ENCODE data around the gene PLEKHA7. TPM values are rescaled to one million over a fixed set of nuclear protein-coding genes. Genes with fewer than 3 reads are reported as not detected.

The PLEKHA7 gene
- total RNA-seq, 4 donors from 2014 or later, result 0.72 to 3.6 (median 2.2) TPM

GRCh38 chr11:16883174-16883573, 131.0 kb downstream of the PLEKHA7 start:
- peaks cover 14 to 16% of the 10 kb centered on the region in 2 donors for H3K4me1 ChIP-seq
- intact Hi-C loops (cut with DNase I; ENCODE audit: low total_unique reads) (no loop called here), in situ Hi-C loops (cut with MboI; ENCODE audit: low sequenced_read_pairs in 4 of 4) (loop anchor here in 1 of 4 donors (5.0 kb wide), 1 partner anchor 61 kb away; no protein-coding TSS in a partner anchor)
- TF ChIP-seq POLR2A (IDR thresholded peaks at IDR 0.05) (no peak), CTCF (IDR thresholded peaks at IDR 0.05 in 4 of 5, conservative IDR thresholded peaks at IDR 0.05 in 1 of 5) (peak in 3 of 5 experiments; percentile 22 to 39 (median 38))
- no peaks in the 10 kb centered on the region for H3K9me3 ChIP-seq
- H3K27ac ChIP-seq, result no peak overlapping the region
- H3K36me3 ChIP-seq, result no peaks in the 10 kb centered on the region
- ATAC-seq (peak in 1 of 2 donors; percentile 45), DNase-seq (peak; percentile 16 to 20)
- no peak overlapping the region for H3K4me3 ChIP-seq
- no peaks in the 10 kb centered on the region for H3K27me3 ChIP-seq

DNA sequence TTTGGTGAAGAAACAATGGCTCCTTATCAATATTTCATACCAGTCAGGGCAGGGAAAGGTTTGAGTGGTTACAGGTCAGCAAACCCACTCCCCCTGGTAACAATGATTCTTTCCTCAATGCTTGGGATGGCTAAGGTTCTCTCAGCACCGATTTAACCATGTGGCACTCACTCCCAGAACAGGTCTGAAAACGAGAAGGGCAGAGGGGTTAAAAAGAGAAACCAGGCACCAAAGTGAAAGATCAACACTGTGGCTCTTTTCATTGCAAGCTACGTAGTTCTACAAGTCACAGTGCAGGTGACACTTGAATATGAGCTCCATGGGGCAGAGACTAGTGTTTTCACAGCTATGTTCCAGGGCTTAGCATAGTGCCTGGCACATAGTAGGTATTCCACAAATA, 132.4 kb downstream of the PLEKHA7 start:
- in situ Hi-C loops (cut with MboI; ENCODE audit: low sequenced_read_pairs in 4 of 4) (loop anchor here in 1 of 4 donors (5.0 kb wide), 1 partner anchor 59 kb away; no protein-coding TSS in a partner anchor), intact Hi-C loops (cut with DNase I; ENCODE audit: low total_unique reads) (loop anchor here (1.0 to 2.0 kb wide), 2 partner anchors 61 to 97 kb away; no protein-coding TSS in a partner anchor)
- no peaks in the 10 kb centered on the region for H3K36me3 ChIP-seq
- no peaks in the 10 kb centered on the region for H3K9me3 ChIP-seq
- ATAC-seq (no peak), DNase-seq (no peak)
- H3K27me3 ChIP-seq, result no peaks in the 10 kb centered on the region
- TF ChIP-seq POLR2A (IDR thresholded peaks at IDR 0.05) (no peak), CTCF (IDR thresholded peaks at IDR 0.05 in 4 of 5, conservative IDR thresholded peaks at IDR 0.05 in 1 of 5) (no peak)
- no peak overlapping the region for H3K27ac ChIP-seq
- H3K4me3 ChIP-seq, result no peak overlapping the region
- H3K4me1 ChIP-seq, result peaks cover 14 to 16% of the 10 kb centered on the region in 2 donors

DNA sequence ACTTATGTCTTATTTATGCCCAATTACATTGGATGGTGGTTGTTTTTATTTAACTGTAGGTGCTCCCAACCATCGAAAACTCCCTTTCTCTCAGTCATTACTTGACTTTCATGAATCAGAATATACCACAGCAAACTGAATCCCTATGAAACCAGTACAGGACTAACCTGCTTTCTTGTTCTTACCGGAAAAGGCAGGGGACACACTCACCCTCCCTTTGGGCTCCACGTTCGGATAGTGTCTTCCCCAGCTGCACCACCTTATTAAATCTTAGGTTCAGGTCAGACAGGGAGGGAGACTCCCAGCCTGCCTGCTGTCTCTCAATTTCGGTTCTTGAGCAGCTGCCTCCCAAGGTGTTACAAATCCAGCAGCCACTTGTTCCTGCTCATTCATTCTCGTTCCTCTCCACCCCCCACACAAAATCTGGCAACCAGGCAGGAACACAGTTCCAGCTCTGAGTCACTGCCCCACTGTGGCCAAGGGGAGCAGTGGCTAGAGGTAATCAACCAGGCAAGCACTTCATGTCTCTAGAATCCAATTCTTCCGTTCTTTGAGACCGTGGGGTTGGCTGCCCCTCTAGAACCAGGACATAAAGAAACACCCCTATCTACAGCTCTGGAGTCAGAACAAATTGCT, 133.0 kb downstream of the PLEKHA7 start:
- ATAC-seq (peak; percentile 99), DNase-seq (peak; percentile 67 to 81)
- TF ChIP-seq CTCF (IDR thresholded peaks at IDR 0.05 in 4 of 5, conservative IDR thresholded peaks at IDR 0.05 in 1 of 5) (peak in 4 of 5 experiments; percentile 43 to 54 (median 45)), POLR2A (IDR thresholded peaks at IDR 0.05) (no peak)
- Histone ChIP-seq H3K4me3 (no peak overlapping the region), H3K4me1 (peaks cover 14 to 16% of the 10 kb centered on the region in 2 donors), H3K36me3 (no peaks in the 10 kb centered on the region), H3K27me3 (no peaks in the 10 kb centered on the region), H3K27ac (peak overlapping the region in 1 of 4 donors; percentile 11), H3K9me3 (no peaks in the 10 kb centered on the region)
- in situ Hi-C loops (cut with MboI; ENCODE audit: low sequenced_read_pairs in 4 of 4) (loop anchor here in 1 of 4 donors (5.0 kb wide), 1 partner anchor 59 kb away; no protein-coding TSS in a partner anchor), intact Hi-C loops (cut with DNase I; ENCODE audit: low total_unique reads) (loop anchor here (1.0 to 2.0 kb wide), 2 partner anchors 61 to 96 kb away; no protein-coding TSS in a partner anchor)

- Histone ChIP-seq H3K4me1 (peaks cover 14 to 16% of the 10 kb centered on the region in 2 donors), H3K27ac (no peak overlapping the region)
- ATAC-seq, result no peak
Measured at GRCh38 chr11:16880184-16880801, 133.9 kb downstream of the PLEKHA7 start.

DNA sequence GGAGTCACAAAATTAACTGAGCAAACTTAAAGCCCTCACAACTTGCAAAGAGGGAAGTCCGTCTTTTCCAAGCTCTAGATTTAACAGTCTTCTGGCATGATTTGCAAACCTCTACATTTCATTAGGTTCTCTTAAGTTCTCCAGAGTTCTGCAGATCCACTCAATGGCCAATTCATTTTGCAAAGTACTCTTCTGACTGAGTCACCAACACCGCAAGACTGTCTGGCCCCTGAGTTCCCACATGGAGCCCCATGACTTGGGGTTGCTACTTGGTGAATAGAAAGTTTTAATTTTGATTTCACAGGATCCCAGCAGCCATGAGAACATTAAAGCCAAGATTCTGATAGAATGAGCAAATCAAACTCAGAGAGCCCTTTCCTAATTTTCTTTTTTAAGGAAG, 134.5 kb downstream of the PLEKHA7 start:
- no peak for DNase-seq
- intact Hi-C loops (cut with DNase I; ENCODE audit: low total_unique reads) (loop anchor here (2.0 kb wide), 1 partner anchor 95 kb away; no protein-coding TSS in a partner anchor), in situ Hi-C loops (cut with MboI; ENCODE audit: low sequenced_read_pairs in 4 of 4) (loop anchor here in 1 of 4 donors (5.0 kb wide), 1 partner anchor 57 kb away; no protein-coding TSS in a partner anchor)
- no peak for ATAC-seq
- Histone ChIP-seq H3K36me3 (no peaks in the 10 kb centered on the region), H3K27ac (no peak overlapping the region), H3K27me3 (no peaks in the 10 kb centered on the region), H3K4me1 (peaks cover 14 to 16% of the 10 kb centered on the region in 2 donors), H3K4me3 (no peak overlapping the region), H3K9me3 (no peaks in the 10 kb centered on the region)
- TF ChIP-seq POLR2A (IDR thresholded peaks at IDR 0.05) (no peak), CTCF (IDR thresholded peaks at IDR 0.05 in 4 of 5, conservative IDR thresholded peaks at IDR 0.05 in 1 of 5) (no peak)

More at GRCh38 chr11:16880184-16880801, 133.9 kb downstream of the PLEKHA7 start:
- no peak for DNase-seq
- Histone ChIP-seq H3K4me3 (no peak overlapping the region), H3K9me3 (no peaks in the 10 kb centered on the region), H3K27me3 (no peaks in the 10 kb centered on the region), H3K36me3 (no peaks in the 10 kb centered on the region)
- intact Hi-C loops (cut with DNase I; ENCODE audit: low total_unique reads), result loop anchor here (2.0 kb wide), 1 partner anchor 95 kb away; no protein-coding TSS in a partner anchor
- TF ChIP-seq POLR2A (IDR thresholded peaks at IDR 0.05), result no peak
- in situ Hi-C loops (cut with MboI; ENCODE audit: low sequenced_read_pairs in 4 of 4), result loop anchor here in 1 of 4 donors (5.0 kb wide), 1 partner anchor 58 kb away; no protein-coding TSS in a partner anchor
